K562 (cell line): ENCODE data around the gene FOXO3. TPM values are rescaled to one million over a fixed set of nuclear protein-coding genes. Genes with fewer than 3 reads are reported as not detected.

ENCODE experiments used
- ATAC-seq: fragments of 200-7000 bp; cut with Tn5 transposase; 3 replicates; pipeline ENCODE4 v1.9.1; 2020; ENCODE audit warnings: moderate library complexity
- BruUV-seq: library from RNA; stranded (reverse); fragments of 400-500 nt; replicated peaks from 2 replicates; lab custom pipeline; 2021; lab: Mats Ljungman, UMichigan
- CTCF ChIA-PET: fragments of 300-600 bp; formaldehyde crosslinking; extraction: SDS; loops from one replicate; lab custom pipeline; 2021; ENCODE audit warnings: low intra/inter-chr PET ratio; lab: Yijun Ruan, JAX
- POLR2A ChIA-PET: fragments of 300-600, 350-650 bp; sonication (Branson Sonifier 250); formaldehyde crosslinking; extraction: SDS; loops from one replicate; lab custom pipeline; 2021; ENCODE audit warnings: antibody characterized with exemption, inconsistent platforms; lab: Yijun Ruan, JAX
- DNase-seq, 4 experiments: peaks; one replicate each; pipeline versions ENCODE4 v3.0.0 to v3.0.0-alpha.2; 2011 to 2018; ENCODE audit warnings: low spot score in 3 of 4, mixed read lengths in 3 of 4; ENCODE audit errors: extremely low read depth in 1 of 4
- FAIRE-seq: peaks from 2 replicates; lab custom pipeline; 2011; peaks lifted over from hg19 to GRCh38; lab: Jason Lieb, UNC
- H2AFZ ChIP-seq: 2 replicates; pipeline ENCODE4 v1.6.0; 2011; ENCODE audit warnings: low read depth, low read length, control low read depth, inconsistent platforms
- H3K27ac ChIP-seq: fragments of 200-600 bp; 3 replicates; pipeline ENCODE4 v1.8.0; 2011; ENCODE audit warnings: low read depth, mild to moderate bottlenecking, control low read depth, inconsistent platforms, low read length, moderate library complexity, mixed read lengths; ENCODE audit errors: extremely low read depth
- H3K27me3 ChIP-seq, 2 experiments: fragments of 300-600 bp in 1 of 2; 2 replicates in 1 of 2; 3 replicates in 1 of 2; pipeline versions ENCODE4 v1.6.0 to v1.8.0; 2011; ENCODE audit warnings: inconsistent platforms in 2 of 2, low read length in 2 of 2, mild to moderate bottlenecking in 1 of 2, mixed read lengths in 1 of 2, moderate library complexity in 1 of 2; ENCODE audit not compliant: control insufficient read depth in 2 of 2, insufficient read depth in 2 of 2
- H3K36me3 ChIP-seq: fragments of 300-600 bp; 3 replicates; pipeline ENCODE4 v1.8.0; 2011; ENCODE audit warnings: mild to moderate bottlenecking, low read length, inconsistent platforms; ENCODE audit not compliant: control insufficient read depth, insufficient read depth
- H3K4me1 ChIP-seq, 2 experiments: fragments of 200-600 bp in 1 of 2; replicated peaks in 1 of 2; 2 replicates in 1 of 2; 3 replicates in 1 of 2; pipeline versions ENCODE4 v1.5.1 to v1.8.0; 2011; ENCODE audit warnings: inconsistent platforms in 2 of 2, low read length in 2 of 2, mild to moderate bottlenecking in 1 of 2, mixed read lengths in 1 of 2, moderate library complexity in 1 of 2; ENCODE audit not compliant: control insufficient read depth in 2 of 2, insufficient read depth in 2 of 2
- H3K4me2 ChIP-seq: 2 replicates; pipeline ENCODE4 v1.6.1; 2011; ENCODE audit warnings: low read length, control low read depth, inconsistent platforms, mixed read lengths; ENCODE audit not compliant: insufficient read depth
- H3K4me3 ChIP-seq: fragments of 200-600 bp; sonication (generic), shearing (Covaris generic); 2 replicates; pipeline ENCODE4 v1.5.1; 2016; ENCODE audit warnings: control low read depth, inconsistent platforms
- H3K79me2 ChIP-seq: fragments of 200-600 bp; 3 replicates; pipeline ENCODE4 v1.8.0; 2011; ENCODE audit warnings: low read length, inconsistent platforms; ENCODE audit not compliant: control insufficient read depth, insufficient read depth
- H3K9ac ChIP-seq, 2 experiments: 2 replicates each; pipeline versions ENCODE4 v1.6.0 to v1.6.1; 2011; ENCODE audit warnings: low read depth in 2 of 2, low read length in 2 of 2, control low read depth in 1 of 2, inconsistent platforms in 1 of 2, mild to moderate bottlenecking in 1 of 2, mixed read lengths in 1 of 2; ENCODE audit not compliant: insufficient read depth in 1 of 2
- H3K9me1 ChIP-seq: one replicate; pipeline ENCODE4 v1.6.0; 2011; ENCODE audit warnings: inconsistent platforms, mild to moderate bottlenecking, low read length, moderate library complexity; ENCODE audit not compliant: control insufficient read depth, insufficient read depth
- H3K9me3 ChIP-seq: replicated peaks from 2 replicates; pipeline ENCODE4 v1.5.1; 2011; ENCODE audit warnings: low read depth, low read length, inconsistent platforms; ENCODE audit not compliant: control insufficient read depth, insufficient read depth
- H4K20me1 ChIP-seq: replicated peaks from 2 replicates; pipeline ENCODE4 v1.6.1; 2011; ENCODE audit warnings: low read length, inconsistent platforms, mixed read lengths; ENCODE audit not compliant: control insufficient read depth, insufficient read depth
- CREB1 ChIP-seq, 2 experiments: sonication (generic) in 1 of 2; formaldehyde crosslinking in 1 of 2; IDR thresholded peaks; 2 replicates each; pipeline versions ENCODE4 v1.6.1 to v1.8.0; 2012 to 2022; ENCODE audit warnings: inconsistent platforms in 1 of 2, mild to moderate bottlenecking in 1 of 2, missing genetic modification reagents in 1 of 2, moderate library complexity in 1 of 2
- GATAD2A ChIP-seq: fragments of 450-650 bp; IDR thresholded peaks from 2 replicates; pipeline ENCODE4 v1.6.1; 2017
- HLTF ChIP-seq: fragments of 450-650 bp; IDR thresholded peaks from 2 replicates; pipeline ENCODE4 v1.6.1; 2016
- NBN ChIP-seq: fragments of 450-650 bp; IDR thresholded peaks from 2 replicates; pipeline ENCODE4 v1.6.1; 2016; ENCODE audit warnings: low read depth, mild to moderate bottlenecking
- NR2C2 ChIP-seq, 2 experiments: fragments of 200-800 bp in 1 of 2; sonication (Bioruptor generic) in 1 of 2; sonication (generic) in 1 of 2; formaldehyde crosslinking in 1 of 2; IDR thresholded peaks; 2 replicates each; pipeline versions ENCODE4 v1.6.1 to v1.8.0; 2016 to 2022; ENCODE audit warnings: mild to moderate bottlenecking in 1 of 2, missing compliant biosample characterization in 1 of 2, missing genetic modification characterization in 1 of 2, missing genetic modification reagents in 1 of 2
- PCBP2 ChIP-seq: fragments of 200-400 bp; formaldehyde crosslinking; IDR thresholded peaks from 2 replicates; pipeline ENCODE4 v1.6.1; 2018; ENCODE audit warnings: low read length, low read depth, mild to moderate bottlenecking, moderate library complexity; ENCODE audit not compliant: poor library complexity, severe bottlenecking
- ZNF41 ChIP-seq: fragments of 250-450 bp; sonication (Bioruptor Pico); conservative IDR thresholded peaks from 2 replicates; pipeline ENCODE4 v1.4.0; 2020; ENCODE audit warnings: mild to moderate bottlenecking
- WGBS: fragments of 100-300 bp; shearing (Covaris generic); methylation state at CpG from one replicate; pipeline ENCODE4 v1.1.6; 2016; ENCODE audit warnings: low coverage, mixed read lengths; ENCODE audit not compliant: insufficient coverage; ENCODE audit errors: missing lambda C conversion rate; 5-methylcytosine and 5-hydroxymethylcytosine counted together
- in situ Hi-C: fragments of 300-500 bp; cut with MboI; formaldehyde crosslinking; loops from 4 replicates; pipeline ENCODE4 v1.15.0; 2018; ENCODE audit warnings: inconsistent platforms, mixed read lengths
- intact Hi-C: fragments of 100-400 bp; cut with micrococcal nuclease; formaldehyde crosslinking; loops from 2 replicates; pipeline ENCODE4 v1.14.2; 2022
- polyA plus RNA-seq, 8 experiments: library from polyadenylated mRNA; depleted of rRNA in 4 of 8; stranded (reverse) in 5 of 8; unstranded in 3 of 8; fragments of >200 nt; fragmentation: Nextera tagmentation in 2 of 8; fragmentation: Illumina TruSeq in 1 of 8; extraction: Ambion mirVana in 2 of 8; extraction: Trizol in 1 of 8; gene quantifications; 2 replicates each; pipeline versions ENCODE4 v1.2.1 to v1.2.3, GENCODE V29; 2011 to 2014; ENCODE audit warnings: inconsistent platforms in 1 of 8, missing spikeins in 1 of 8
- total RNA-seq, 7 experiments: library from RNA; depleted of rRNA in 6 of 7; stranded (reverse); fragments of >200 nt in 6 of 7; fragmentation: Illumina TruSeq in 2 of 7; extraction: Trizol in 2 of 7; gene quantifications; 2 replicates each; pipeline versions ENCODE4 v1.2.1 to v1.2.3, GENCODE V29; 2011 to 2021; ENCODE audit warnings: low replicate concordance in 1 of 7

FOXO3 gene
- total and polyA plus RNA-seq, 9 of the 15 experiments (the other 6 are each of a cell fraction or from before 2014, with no cell fraction given) = 3.0 to 14.6 (median 6.0) TPM

GRCh38 chr6:108685970-108686369 lies 125.3 kb downstream of the FOXO3 start:
- Histone ChIP-seq H3K4me3 (no peak overlapping the region), H3K4me2 (no peak overlapping the region), H3K27ac (no peak overlapping the region), H2AFZ (no peak overlapping the region), H4K20me1 (no peaks in the 10 kb centered on the region), H3K9me1 (no peaks in the 10 kb centered on the region), H3K4me1 (peaks cover 13 to 33% of the 10 kb centered on the region in 2 experiments), H3K79me2 (no peaks in the 10 kb centered on the region), H3K36me3 (no peaks in the 10 kb centered on the region), H3K9me3 (no peaks in the 10 kb centered on the region), H3K9ac (no peak overlapping the region), H3K27me3 (no peaks in the 10 kb centered on the region)
- ATAC-seq (no peak), DNase-seq (no peak), FAIRE-seq (no peak)
- POLR2A ChIA-PET = interaction anchor here (1.2 kb wide), 1 partner anchor 14 kb away, joined by 6 read pairs; no protein-coding TSS in a partner anchor
- 88% methylated on average over 4 of the region's 4 CpGs for WGBS
- intact Hi-C loops (no loop called here), in situ Hi-C loops (no loop called here)
- no TSS peak for BruUV-seq
- CTCF ChIA-PET = no interaction called here
- TF ChIP-seq ZNF41 = no peak
- TF ChIP-seq CREB1 (IDR thresholded peaks at IDR 0.05) = no peak
- no peak for TF ChIP-seq CREB1 (CRISPR knock-in tag; IDR thresholded peaks at IDR 0.05)
- TF ChIP-seq NBN = no peak
- TF ChIP-seq HLTF = no peak
- TF ChIP-seq NR2C2 (CRISPR knock-in tag; IDR thresholded peaks at IDR 0.05) = no peak
- TF ChIP-seq NR2C2 (tag; IDR thresholded peaks at IDR 0.05) = no peak
- TF ChIP-seq GATAD2A = no peak
- TF ChIP-seq PCBP2 = no peak
